ENCODE data around the gene NDUFV2.
A peak's percentile ranks its signal among the peaks of the same experiment; 100 is the strongest.

NDUFV2 gene

GRCh38 chr18:9105420-9105819 is 2.9 kb downstream of the NDUFV2 start:
- DNase-seq (ENCODE audit: low read depth): no peak
- TF ChIP-seq MAX (IDR thresholded peaks at IDR 0.05; ENCODE audit: low read depth, low read length) (no peak), MYC (IDR thresholded peaks at IDR 0.05; ENCODE audit: low read depth, low read length) (no peak), POLR2A (IDR thresholded peaks at IDR 0.05; ENCODE audit: extremely low read depth, insufficient read length) (no peak), CTCF (IDR thresholded peaks at IDR 0.05; ENCODE audit: low read depth, low read length) (no peak)
- peak overlapping the region; percentile 99 for H3K4me3 ChIP-seq (ENCODE audit: low read depth, low read length)

DNA sequence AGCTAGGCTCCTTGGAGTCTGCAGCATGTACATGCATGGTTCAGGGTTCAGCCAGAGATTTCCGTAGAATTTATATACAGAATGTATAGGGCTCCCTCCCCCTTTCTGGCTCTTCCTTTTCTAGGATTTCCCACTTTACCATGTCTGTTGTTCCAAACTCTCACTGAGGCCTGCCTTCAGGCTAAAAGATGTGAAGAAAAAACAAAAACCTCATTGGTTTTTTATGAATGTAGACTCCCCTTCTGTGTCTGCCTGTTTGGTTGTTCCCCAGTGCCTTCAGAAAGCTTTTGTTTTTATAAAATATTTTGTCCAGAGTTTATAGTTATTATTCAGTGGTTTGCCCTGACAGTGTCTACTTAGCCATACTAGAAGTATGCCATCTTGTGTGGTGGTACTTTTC is 3.6 kb downstream of the NDUFV2 start:
- peak overlapping the region; percentile 99 for H3K4me3 ChIP-seq (ENCODE audit: low read depth, low read length)
- TF ChIP-seq CTCF (IDR thresholded peaks at IDR 0.05; ENCODE audit: low read depth, low read length): no peak
- no peak for TF ChIP-seq MYC (IDR thresholded peaks at IDR 0.05; ENCODE audit: low read depth, low read length)
- no peak for TF ChIP-seq POLR2A (IDR thresholded peaks at IDR 0.05; ENCODE audit: extremely low read depth, insufficient read length)
- no peak for TF ChIP-seq MAX (IDR thresholded peaks at IDR 0.05; ENCODE audit: low read depth, low read length)
- DNase-seq (ENCODE audit: low read depth): no peak

GRCh38 chr18:9106800-9107584 is 4.5 kb downstream of the NDUFV2 start:
- H3K4me3 ChIP-seq (ENCODE audit: low read depth, low read length): peak overlapping the region; percentile 19
- TF ChIP-seq POLR2A (IDR thresholded peaks at IDR 0.05; ENCODE audit: extremely low read depth, insufficient read length) (no peak), CTCF (IDR thresholded peaks at IDR 0.05; ENCODE audit: low read depth, low read length) (no peak), MYC (IDR thresholded peaks at IDR 0.05; ENCODE audit: low read depth, low read length) (no peak), MAX (IDR thresholded peaks at IDR 0.05; ENCODE audit: low read depth, low read length) (no peak)
- DNase-seq (ENCODE audit: low read depth): no peak

GRCh38 chr18:9108911-9109310 is 6.4 kb downstream of the NDUFV2 start:
- no peak overlapping the region for H3K4me3 ChIP-seq (ENCODE audit: low read depth, low read length)
- no peak for DNase-seq (ENCODE audit: low read depth)
- TF ChIP-seq POLR2A (IDR thresholded peaks at IDR 0.05; ENCODE audit: extremely low read depth, insufficient read length): no peak
- TF ChIP-seq CTCF (IDR thresholded peaks at IDR 0.05; ENCODE audit: low read depth, low read length): no peak
- no peak for TF ChIP-seq MYC (IDR thresholded peaks at IDR 0.05; ENCODE audit: low read depth, low read length)
- TF ChIP-seq MAX (IDR thresholded peaks at IDR 0.05; ENCODE audit: low read depth, low read length): no peak

- TF ChIP-seq CTCF (IDR thresholded peaks at IDR 0.05; ENCODE audit: low read depth, low read length) (no peak), MYC (IDR thresholded peaks at IDR 0.05; ENCODE audit: low read depth, low read length) (no peak), MAX (IDR thresholded peaks at IDR 0.05; ENCODE audit: low read depth, low read length) (no peak), POLR2A (IDR thresholded peaks at IDR 0.05; ENCODE audit: extremely low read depth, insufficient read length) (no peak)
- H3K4me3 ChIP-seq (ENCODE audit: low read depth, low read length): no peak overlapping the region
- no peak for DNase-seq (ENCODE audit: low read depth)
These were observed 7.0 kb downstream of the NDUFV2 start for GRCh38 chr18:9109523-9109922.

Measured in NB4 (cell line).